Epidermal melanocyte (primary cell): ENCODE data around the gene DUSP8.

Experiments used
- DNase-seq: peaks from one replicate; pipeline ENCODE4 v3.0.0; 2011; ENCODE audit warnings: low spot score; ENCODE audit not compliant: insufficient read length

The DUSP8 gene

GRCh38 chr11:1566381-1567051, 5.6 kb downstream of the DUSP8 start:
- no peak for DNase-seq

GRCh38 chr11:1565904-1566247, 6.2 kb downstream of the DUSP8 start:
- DNase-seq = no peak

- peak; percentile 14 for DNase-seq
These were observed 6.7 kb downstream of the DUSP8 start for GRCh38 chr11:1565173-1565903.

- DNase-seq = peak; percentile 10
These were observed 7.4 kb downstream of the DUSP8 start for GRCh38 chr11:1564535-1565172.

GRCh38 chr11:1563697-1564534, 8.2 kb downstream of the DUSP8 start:
- peak; percentile 19 for DNase-seq

- peak; percentile 14 for DNase-seq
These were observed 8.9 kb downstream of the DUSP8 start for GRCh38 chr11:1563149-1563638.

- no peak for DNase-seq
These were observed 9.5 kb downstream of the DUSP8 start for GRCh38 chr11:1562469-1563148.

GRCh38 chr11:1561955-1562354, 10.1 kb downstream of the DUSP8 start:
- DNase-seq = no peak

- DNase-seq = no peak
These were observed 10.8 kb downstream of the DUSP8 start for GRCh38 chr11:1561266-1561665.

GRCh38 chr11:1560649-1561251, 11.3 kb downstream of the DUSP8 start:
- no peak for DNase-seq

GRCh38 chr11:1560002-1560648, 11.9 kb downstream of the DUSP8 start:
- peak; percentile 16 for DNase-seq

- peak; percentile 99 for DNase-seq
These were observed 12.7 kb downstream of the DUSP8 start for GRCh38 chr11:1559111-1559951.

GRCh38 chr11:1558775-1559110, 13.3 kb downstream of the DUSP8 start:
- DNase-seq = no peak

GRCh38 chr11:1557904-1558774, 13.9 kb downstream of the DUSP8 start:
- peak; percentile 95 for DNase-seq

- no peak for DNase-seq
These were observed 14.8 kb downstream of the DUSP8 start for GRCh38 chr11:1557051-1557884.

GRCh38 chr11:1556278-1556902, 15.7 kb downstream of the DUSP8 start:
- DNase-seq = peak; percentile 1

GRCh38 chr11:1555713-1556153, 16.3 kb downstream of the DUSP8 start:
- DNase-seq = peak; percentile 1
